WTC11 (cell line): Measurements from ENCODE around the gene FCHSD1. TPM values are rescaled to one million over a fixed set of nuclear protein-coding genes. Genes with fewer than 3 reads are reported as not detected.

Experiments used
- FOXJ3 ChIP-seq: sonication (generic); formaldehyde crosslinking; IDR thresholded peaks from 2 replicates; pipeline ENCODE4 v1.9.0; 2021; ENCODE audit warnings: missing genetic modification reagents, mild to moderate bottlenecking, borderline replicate concordance
- GABPB1 ChIP-seq: sonication (generic); formaldehyde crosslinking; IDR thresholded peaks from 2 replicates; pipeline ENCODE4 v1.8.1; 2023; ENCODE audit warnings: mild to moderate bottlenecking, missing genetic modification reagents
- IRF2 ChIP-seq: sonication (generic); formaldehyde crosslinking; IDR thresholded peaks from 2 replicates; pipeline ENCODE4 v1.8.0; 2022; ENCODE audit warnings: low read depth, missing genetic modification reagents, borderline replicate concordance
- KAT7 ChIP-seq: sonication (generic); formaldehyde crosslinking; IDR thresholded peaks from 2 replicates; pipeline ENCODE4 v1.8.1; 2023; ENCODE audit warnings: missing genetic modification reagents, mild to moderate bottlenecking, borderline replicate concordance
- MYBL2 ChIP-seq: sonication (generic); formaldehyde crosslinking; IDR thresholded peaks from 2 replicates; pipeline ENCODE4 v1.8.1; 2023; ENCODE audit warnings: mild to moderate bottlenecking, moderate library complexity, missing genetic modification reagents
- TEAD1 ChIP-seq: sonication (generic); formaldehyde crosslinking; IDR thresholded peaks from 2 replicates; pipeline ENCODE4 v1.8.0; 2022; ENCODE audit warnings: mild to moderate bottlenecking, missing genetic modification reagents
- ZNF263 ChIP-seq: sonication (generic); formaldehyde crosslinking; IDR thresholded peaks from 2 replicates; pipeline ENCODE4 v1.8.1; 2022; ENCODE audit warnings: low read depth, mild to moderate bottlenecking, moderate library complexity, missing genetic modification reagents
- total RNA-seq: library from RNA; stranded (reverse); gene quantifications from 3 replicates; pipeline ENCODE4 v1.2.3, GENCODE V29; 2021
- TF ChIP-seq, protein P1 (sequence below): fragments of 250-450 bp; sonication (Bioruptor Pico); IDR thresholded peaks from 2 replicates; pipeline ENCODE4 v1.9.0; 2021; ENCODE audit warnings: mild to moderate bottlenecking
- TF ChIP-seq, protein P2 (sequence below): sonication (generic); formaldehyde crosslinking; IDR thresholded peaks from 2 replicates; pipeline ENCODE4 v1.8.1; 2022; ENCODE audit warnings: mild to moderate bottlenecking, moderate library complexity, missing genetic modification reagents
- TF ChIP-seq, protein P3 (sequence below): fragments of 250-450 bp; sonication (Bioruptor Pico); IDR thresholded peaks from 2 replicates; pipeline ENCODE4 v2.1.2; 2022; ENCODE audit warnings: mild to moderate bottlenecking, moderate library complexity
- TF ChIP-seq, protein P4 (sequence below): sonication (generic); formaldehyde crosslinking; IDR thresholded peaks from 2 replicates; pipeline ENCODE4 v1.8.1; 2023; ENCODE audit warnings: mild to moderate bottlenecking, missing genetic modification reagents, borderline replicate concordance
- TF ChIP-seq, protein P5 (sequence below): sonication (generic); formaldehyde crosslinking; IDR thresholded peaks from 2 replicates; pipeline ENCODE4 v1.8.1; 2023; ENCODE audit warnings: mild to moderate bottlenecking, missing genetic modification reagents, moderate library complexity
- TF ChIP-seq, protein P6 (sequence below): sonication (generic); formaldehyde crosslinking; IDR thresholded peaks from 2 replicates; pipeline ENCODE4 v1.8.0; 2022; ENCODE audit warnings: mild to moderate bottlenecking, missing genetic modification reagents
- TF ChIP-seq, protein P7 (sequence below): fragments of 250-450 bp; sonication (Bioruptor Pico); IDR thresholded peaks from 2 replicates; pipeline ENCODE4 v1.9.0; 2021; ENCODE audit warnings: mild to moderate bottlenecking
- TF ChIP-seq, protein P8 (sequence below): fragments of 250-450 bp; sonication (Bioruptor Pico); conservative IDR thresholded peaks from 2 replicates; pipeline ENCODE4 v1.9.0; 2021; ENCODE audit warnings: mild to moderate bottlenecking
- TF ChIP-seq, protein P9 (sequence below): sonication (generic); formaldehyde crosslinking; IDR thresholded peaks from 2 replicates; pipeline ENCODE4 v1.8.1; 2023; ENCODE audit warnings: mild to moderate bottlenecking, missing genetic modification reagents
- TF ChIP-seq, protein P10 (sequence below): fragments of 200-600 bp; IDR thresholded peaks from 2 replicates; pipeline ENCODE4 v1.8.0; 2022; ENCODE audit warnings: antibody characterized with exemption
- TF ChIP-seq, protein P11 (sequence below): sonication (generic); formaldehyde crosslinking; IDR thresholded peaks from 2 replicates; pipeline ENCODE4 v1.8.0; 2022; ENCODE audit warnings: mild to moderate bottlenecking, missing genetic modification reagents

The FCHSD1 gene
- total RNA-seq, 1 experiment from 2014 or later, result 50.3 TPM

DNA sequence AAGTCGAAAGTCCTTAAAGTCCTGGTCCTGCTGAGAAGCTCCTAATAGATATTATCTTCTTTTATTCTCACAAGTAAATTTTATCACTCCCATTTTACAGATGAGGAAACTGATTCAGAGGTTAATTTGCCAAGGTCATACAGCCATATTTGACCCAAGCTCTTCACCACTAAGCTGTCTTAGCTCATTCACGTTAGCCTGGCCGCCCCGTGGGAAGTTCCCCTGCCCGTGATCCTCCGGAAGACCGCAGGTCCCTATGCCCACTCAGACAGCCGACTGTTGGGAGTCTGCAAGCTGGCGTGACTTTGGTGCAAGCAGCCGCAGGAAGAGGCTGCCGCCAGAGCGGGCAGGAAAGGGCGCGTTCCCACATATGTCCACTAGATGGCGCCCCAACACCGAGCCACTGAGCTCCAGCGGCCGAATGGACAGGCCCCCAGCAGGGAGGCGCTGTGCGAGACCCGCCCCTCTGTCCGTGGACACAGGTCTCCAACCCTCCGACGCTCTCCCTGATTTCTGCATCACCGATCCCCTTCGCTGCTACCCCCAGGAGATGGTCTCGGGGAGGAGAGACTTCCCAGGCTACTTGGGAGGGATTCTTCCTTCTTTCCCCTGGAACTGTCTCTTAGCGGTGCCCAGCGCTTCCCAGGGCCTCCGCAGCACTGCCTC lies 40.8 kb upstream of the FCHSD1 start (continued):
- TF ChIP-seq, protein P1, sequence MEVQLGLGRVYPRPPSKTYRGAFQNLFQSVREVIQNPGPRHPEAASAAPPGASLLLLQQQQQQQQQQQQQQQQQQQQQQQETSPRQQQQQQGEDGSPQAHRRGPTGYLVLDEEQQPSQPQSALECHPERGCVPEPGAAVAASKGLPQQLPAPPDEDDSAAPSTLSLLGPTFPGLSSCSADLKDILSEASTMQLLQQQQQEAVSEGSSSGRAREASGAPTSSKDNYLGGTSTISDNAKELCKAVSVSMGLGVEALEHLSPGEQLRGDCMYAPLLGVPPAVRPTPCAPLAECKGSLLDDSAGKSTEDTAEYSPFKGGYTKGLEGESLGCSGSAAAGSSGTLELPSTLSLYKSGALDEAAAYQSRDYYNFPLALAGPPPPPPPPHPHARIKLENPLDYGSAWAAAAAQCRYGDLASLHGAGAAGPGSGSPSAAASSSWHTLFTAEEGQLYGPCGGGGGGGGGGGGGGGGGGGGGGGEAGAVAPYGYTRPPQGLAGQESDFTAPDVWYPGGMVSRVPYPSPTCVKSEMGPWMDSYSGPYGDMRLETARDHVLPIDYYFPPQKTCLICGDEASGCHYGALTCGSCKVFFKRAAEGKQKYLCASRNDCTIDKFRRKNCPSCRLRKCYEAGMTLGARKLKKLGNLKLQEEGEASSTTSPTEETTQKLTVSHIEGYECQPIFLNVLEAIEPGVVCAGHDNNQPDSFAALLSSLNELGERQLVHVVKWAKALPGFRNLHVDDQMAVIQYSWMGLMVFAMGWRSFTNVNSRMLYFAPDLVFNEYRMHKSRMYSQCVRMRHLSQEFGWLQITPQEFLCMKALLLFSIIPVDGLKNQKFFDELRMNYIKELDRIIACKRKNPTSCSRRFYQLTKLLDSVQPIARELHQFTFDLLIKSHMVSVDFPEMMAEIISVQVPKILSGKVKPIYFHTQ (CRISPR knock-in tag), result no peak
- TF ChIP-seq IRF2 (CRISPR knock-in tag), result no peak
- TF ChIP-seq, protein P2, sequence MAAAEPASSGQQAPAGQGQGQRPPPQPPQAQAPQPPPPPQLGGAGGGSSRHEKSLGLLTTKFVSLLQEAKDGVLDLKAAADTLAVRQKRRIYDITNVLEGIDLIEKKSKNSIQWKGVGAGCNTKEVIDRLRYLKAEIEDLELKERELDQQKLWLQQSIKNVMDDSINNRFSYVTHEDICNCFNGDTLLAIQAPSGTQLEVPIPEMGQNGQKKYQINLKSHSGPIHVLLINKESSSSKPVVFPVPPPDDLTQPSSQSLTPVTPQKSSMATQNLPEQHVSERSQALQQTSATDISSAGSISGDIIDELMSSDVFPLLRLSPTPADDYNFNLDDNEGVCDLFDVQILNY (CRISPR knock-in tag), result no peak
- TF ChIP-seq, protein P3, sequence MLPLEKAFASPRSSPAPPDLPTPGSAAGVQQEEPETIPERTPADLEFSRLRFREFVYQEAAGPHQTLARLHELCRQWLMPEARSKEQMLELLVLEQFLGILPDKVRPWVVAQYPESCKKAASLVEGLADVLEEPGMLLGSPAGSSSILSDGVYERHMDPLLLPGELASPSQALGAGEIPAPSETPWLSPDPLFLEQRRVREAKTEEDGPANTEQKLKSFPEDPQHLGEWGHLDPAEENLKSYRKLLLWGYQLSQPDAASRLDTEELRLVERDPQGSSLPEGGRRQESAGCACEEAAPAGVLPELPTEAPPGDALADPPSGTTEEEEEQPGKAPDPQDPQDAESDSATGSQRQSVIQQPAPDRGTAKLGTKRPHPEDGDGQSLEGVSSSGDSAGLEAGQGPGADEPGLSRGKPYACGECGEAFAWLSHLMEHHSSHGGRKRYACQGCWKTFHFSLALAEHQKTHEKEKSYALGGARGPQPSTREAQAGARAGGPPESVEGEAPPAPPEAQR (CRISPR knock-in tag), result no peak
- no peak for TF ChIP-seq GABPB1 (CRISPR knock-in tag)
- TF ChIP-seq, protein P4, sequence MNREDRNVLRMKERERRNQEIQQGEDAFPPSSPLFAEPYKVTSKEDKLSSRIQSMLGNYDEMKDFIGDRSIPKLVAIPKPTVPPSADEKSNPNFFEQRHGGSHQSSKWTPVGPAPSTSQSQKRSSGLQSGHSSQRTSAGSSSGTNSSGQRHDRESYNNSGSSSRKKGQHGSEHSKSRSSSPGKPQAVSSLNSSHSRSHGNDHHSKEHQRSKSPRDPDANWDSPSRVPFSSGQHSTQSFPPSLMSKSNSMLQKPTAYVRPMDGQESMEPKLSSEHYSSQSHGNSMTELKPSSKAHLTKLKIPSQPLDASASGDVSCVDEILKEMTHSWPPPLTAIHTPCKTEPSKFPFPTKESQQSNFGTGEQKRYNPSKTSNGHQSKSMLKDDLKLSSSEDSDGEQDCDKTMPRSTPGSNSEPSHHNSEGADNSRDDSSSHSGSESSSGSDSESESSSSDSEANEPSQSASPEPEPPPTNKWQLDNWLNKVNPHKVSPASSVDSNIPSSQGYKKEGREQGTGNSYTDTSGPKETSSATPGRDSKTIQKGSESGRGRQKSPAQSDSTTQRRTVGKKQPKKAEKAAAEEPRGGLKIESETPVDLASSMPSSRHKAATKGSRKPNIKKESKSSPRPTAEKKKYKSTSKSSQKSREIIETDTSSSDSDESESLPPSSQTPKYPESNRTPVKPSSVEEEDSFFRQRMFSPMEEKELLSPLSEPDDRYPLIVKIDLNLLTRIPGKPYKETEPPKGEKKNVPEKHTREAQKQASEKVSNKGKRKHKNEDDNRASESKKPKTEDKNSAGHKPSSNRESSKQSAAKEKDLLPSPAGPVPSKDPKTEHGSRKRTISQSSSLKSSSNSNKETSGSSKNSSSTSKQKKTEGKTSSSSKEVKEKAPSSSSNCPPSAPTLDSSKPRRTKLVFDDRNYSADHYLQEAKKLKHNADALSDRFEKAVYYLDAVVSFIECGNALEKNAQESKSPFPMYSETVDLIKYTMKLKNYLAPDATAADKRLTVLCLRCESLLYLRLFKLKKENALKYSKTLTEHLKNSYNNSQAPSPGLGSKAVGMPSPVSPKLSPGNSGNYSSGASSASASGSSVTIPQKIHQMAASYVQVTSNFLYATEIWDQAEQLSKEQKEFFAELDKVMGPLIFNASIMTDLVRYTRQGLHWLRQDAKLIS (CRISPR knock-in tag), result no peak
- no peak for TF ChIP-seq KAT7 (CRISPR knock-in tag)
- no peak for TF ChIP-seq TEAD1 (CRISPR knock-in tag)
- TF ChIP-seq, protein P5, sequence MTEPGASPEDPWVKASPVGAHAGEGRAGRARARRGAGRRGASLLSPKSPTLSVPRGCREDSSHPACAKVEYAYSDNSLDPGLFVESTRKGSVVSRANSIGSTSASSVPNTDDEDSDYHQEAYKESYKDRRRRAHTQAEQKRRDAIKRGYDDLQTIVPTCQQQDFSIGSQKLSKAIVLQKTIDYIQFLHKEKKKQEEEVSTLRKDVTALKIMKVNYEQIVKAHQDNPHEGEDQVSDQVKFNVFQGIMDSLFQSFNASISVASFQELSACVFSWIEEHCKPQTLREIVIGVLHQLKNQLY (CRISPR knock-in tag), result no peak
- TF ChIP-seq, protein P6, sequence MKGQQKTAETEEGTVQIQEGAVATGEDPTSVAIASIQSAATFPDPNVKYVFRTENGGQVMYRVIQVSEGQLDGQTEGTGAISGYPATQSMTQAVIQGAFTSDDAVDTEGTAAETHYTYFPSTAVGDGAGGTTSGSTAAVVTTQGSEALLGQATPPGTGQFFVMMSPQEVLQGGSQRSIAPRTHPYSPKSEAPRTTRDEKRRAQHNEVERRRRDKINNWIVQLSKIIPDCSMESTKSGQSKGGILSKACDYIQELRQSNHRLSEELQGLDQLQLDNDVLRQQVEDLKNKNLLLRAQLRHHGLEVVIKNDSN (CRISPR knock-in tag), result no peak
- TF ChIP-seq, protein P7, sequence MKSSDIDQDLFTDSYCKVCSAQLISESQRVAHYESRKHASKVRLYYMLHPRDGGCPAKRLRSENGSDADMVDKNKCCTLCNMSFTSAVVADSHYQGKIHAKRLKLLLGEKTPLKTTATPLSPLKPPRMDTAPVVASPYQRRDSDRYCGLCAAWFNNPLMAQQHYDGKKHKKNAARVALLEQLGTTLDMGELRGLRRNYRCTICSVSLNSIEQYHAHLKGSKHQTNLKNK (CRISPR knock-in tag), result no peak
- TF ChIP-seq MYBL2 (CRISPR knock-in tag), result no peak
- TF ChIP-seq, protein P8, sequence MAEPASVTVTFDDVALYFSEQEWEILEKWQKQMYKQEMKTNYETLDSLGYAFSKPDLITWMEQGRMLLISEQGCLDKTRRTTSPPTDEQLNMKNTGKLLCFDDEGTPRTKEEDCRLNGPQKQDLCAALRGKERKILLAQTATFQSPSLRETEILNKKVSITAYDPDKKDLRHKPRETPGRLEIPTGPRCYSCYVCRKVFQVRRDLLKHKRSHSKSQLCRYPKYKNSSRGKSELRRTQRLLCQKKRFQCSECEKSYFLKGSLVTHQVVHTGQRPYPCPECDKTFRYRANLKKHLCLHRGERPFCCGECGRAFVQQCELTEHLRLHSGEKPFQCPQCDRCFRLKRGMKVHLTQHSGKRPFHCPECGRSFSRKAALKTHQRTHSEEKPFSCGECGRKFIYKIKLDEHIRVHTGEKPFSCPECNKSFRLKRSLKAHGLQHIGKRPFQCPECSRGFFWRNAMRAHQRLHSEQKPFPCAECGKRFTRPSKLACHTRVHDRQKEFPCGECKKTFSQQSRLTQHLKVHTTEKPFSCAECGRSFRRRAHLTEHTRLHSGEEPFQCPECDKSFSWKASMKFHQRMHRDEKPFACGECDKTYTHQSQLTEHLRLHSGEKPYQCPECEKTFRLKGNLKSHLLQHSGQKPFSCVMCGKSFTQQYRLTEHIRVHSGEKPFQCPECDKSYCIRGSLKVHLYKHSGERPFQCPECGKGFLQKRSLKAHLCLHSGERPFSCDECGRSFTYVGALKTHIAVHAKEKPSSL (CRISPR knock-in tag), result no peak
- TF ChIP-seq, protein P9, sequence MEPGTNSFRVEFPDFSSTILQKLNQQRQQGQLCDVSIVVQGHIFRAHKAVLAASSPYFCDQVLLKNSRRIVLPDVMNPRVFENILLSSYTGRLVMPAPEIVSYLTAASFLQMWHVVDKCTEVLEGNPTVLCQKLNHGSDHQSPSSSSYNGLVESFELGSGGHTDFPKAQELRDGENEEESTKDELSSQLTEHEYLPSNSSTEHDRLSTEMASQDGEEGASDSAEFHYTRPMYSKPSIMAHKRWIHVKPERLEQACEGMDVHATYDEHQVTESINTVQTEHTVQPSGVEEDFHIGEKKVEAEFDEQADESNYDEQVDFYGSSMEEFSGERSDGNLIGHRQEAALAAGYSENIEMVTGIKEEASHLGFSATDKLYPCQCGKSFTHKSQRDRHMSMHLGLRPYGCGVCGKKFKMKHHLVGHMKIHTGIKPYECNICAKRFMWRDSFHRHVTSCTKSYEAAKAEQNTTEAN (CRISPR knock-in tag), result no peak
- TF ChIP-seq, protein P10, sequence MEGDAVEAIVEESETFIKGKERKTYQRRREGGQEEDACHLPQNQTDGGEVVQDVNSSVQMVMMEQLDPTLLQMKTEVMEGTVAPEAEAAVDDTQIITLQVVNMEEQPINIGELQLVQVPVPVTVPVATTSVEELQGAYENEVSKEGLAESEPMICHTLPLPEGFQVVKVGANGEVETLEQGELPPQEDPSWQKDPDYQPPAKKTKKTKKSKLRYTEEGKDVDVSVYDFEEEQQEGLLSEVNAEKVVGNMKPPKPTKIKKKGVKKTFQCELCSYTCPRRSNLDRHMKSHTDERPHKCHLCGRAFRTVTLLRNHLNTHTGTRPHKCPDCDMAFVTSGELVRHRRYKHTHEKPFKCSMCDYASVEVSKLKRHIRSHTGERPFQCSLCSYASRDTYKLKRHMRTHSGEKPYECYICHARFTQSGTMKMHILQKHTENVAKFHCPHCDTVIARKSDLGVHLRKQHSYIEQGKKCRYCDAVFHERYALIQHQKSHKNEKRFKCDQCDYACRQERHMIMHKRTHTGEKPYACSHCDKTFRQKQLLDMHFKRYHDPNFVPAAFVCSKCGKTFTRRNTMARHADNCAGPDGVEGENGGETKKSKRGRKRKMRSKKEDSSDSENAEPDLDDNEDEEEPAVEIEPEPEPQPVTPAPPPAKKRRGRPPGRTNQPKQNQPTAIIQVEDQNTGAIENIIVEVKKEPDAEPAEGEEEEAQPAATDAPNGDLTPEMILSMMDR, result peak; percentile 99
- no peak for TF ChIP-seq FOXJ3 (CRISPR knock-in tag)
- TF ChIP-seq ZNF263 (CRISPR knock-in tag), result no peak
- TF ChIP-seq, protein P11, sequence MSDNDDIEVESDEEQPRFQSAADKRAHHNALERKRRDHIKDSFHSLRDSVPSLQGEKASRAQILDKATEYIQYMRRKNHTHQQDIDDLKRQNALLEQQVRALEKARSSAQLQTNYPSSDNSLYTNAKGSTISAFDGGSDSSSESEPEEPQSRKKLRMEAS, result peak; percentile 41; the same call in 1 of the 2 replicates
